Neural progenitor cell (in vitro differentiated cells): ENCODE results near the gene ERICH6.

Experiments
- CTCF ChIP-seq: fragments of 200-600 bp; sonication (generic); IDR thresholded peaks from 2 replicates; pipeline ENCODE4 v1.5.1; 2017; ENCODE audit warnings: antibody characterized with exemption, mild to moderate bottlenecking
- EZH2 ChIP-seq: fragments of 200-600 bp; sonication (generic); IDR thresholded peaks from 2 replicates; pipeline ENCODE4 v1.6.1; 2017; ENCODE audit warnings: antibody characterized with exemption, mild to moderate bottlenecking, moderate library complexity
- EZH2phosphoT487 ChIP-seq: fragments of 200-600 bp; sonication (generic); IDR thresholded peaks from 2 replicates; pipeline ENCODE4 v1.6.1; 2017; ENCODE audit warnings: antibody characterized with exemption

GRCh38 chr3:150741497-150742140, 37.9 kb upstream of the ERICH6 start:
- no peak for TF ChIP-seq CTCF
- no peak for TF ChIP-seq EZH2
- no peak for TF ChIP-seq EZH2phosphoT487
